HG03097 (cell line): ENCODE measurements around the gene GAREM1.
A peak's percentile ranks its signal among the peaks of the same experiment; 100 is the strongest.
"Not testable (repeated sequence)": the region's sequence is repeated elsewhere in the genome, so short reads cannot be mapped to it uniquely, and the experiment has no call there.

Experiments
- ATAC-seq: cut with Tn5 transposase; IDR thresholded peaks from one replicate; pipeline ENCODE4 v1.9.1; 2021; ENCODE audit not compliant: unreplicated experiment, low FRiP score

The GAREM1 gene

GRCh38 chr18:32470714-32471633 is at the start of gene GAREM1:
TSS of gene GAREM1 (minus strand) at chr18:32470882. CDS start at chr18:32470428, 454 bp downstream.
- ATAC-seq: peak; percentile 99

GRCh38 chr18:32511147-32511546 is 40.5 kb upstream of the GAREM1 start:
- no peak for ATAC-seq

GRCh38 chr18:32509111-32509510 is 38.4 kb upstream of the GAREM1 start:
- no peak for ATAC-seq

- ATAC-seq: no peak
Measured at GRCh38 chr18:32507093-32507492, 36.4 kb upstream of the GAREM1 start.

- ATAC-seq: no peak
Measured at GRCh38 chr18:32502014-32502413, 31.3 kb upstream of the GAREM1 start.

- not testable (repeated sequence) for ATAC-seq
Measured at GRCh38 chr18:32501242-32501641, 30.6 kb upstream of the GAREM1 start.

GRCh38 chr18:32483002-32483401 is 12.3 kb upstream of the GAREM1 start:
- ATAC-seq: no peak

GRCh38 chr18:32482117-32482516 is 11.4 kb upstream of the GAREM1 start:
- ATAC-seq: no peak

- ATAC-seq: no peak
Measured at GRCh38 chr18:32480581-32480980, 9.9 kb upstream of the GAREM1 start.

- no peak for ATAC-seq
Measured at GRCh38 chr18:32478807-32479206, 8.1 kb upstream of the GAREM1 start.

- no peak for ATAC-seq
Measured at GRCh38 chr18:32478317-32478716, 7.6 kb upstream of the GAREM1 start.

- no peak for ATAC-seq
Measured at GRCh38 chr18:32476106-32476505, 5.4 kb upstream of the GAREM1 start.

GRCh38 chr18:32475069-32475468 is 4.4 kb upstream of the GAREM1 start:
- ATAC-seq: not testable (repeated sequence)

GRCh38 chr18:32473325-32473724 is 2.6 kb upstream of the GAREM1 start:
- no peak for ATAC-seq

- no peak for ATAC-seq
Measured at GRCh38 chr18:32472841-32473240, 2.2 kb upstream of the GAREM1 start.

- no peak for ATAC-seq
Measured at GRCh38 chr18:32470460-32470713, 295 bp downstream of the GAREM1 start.

- no peak for ATAC-seq
Measured at GRCh38 chr18:32469691-32470459, 807 bp downstream of the GAREM1 start.

- ATAC-seq: no peak
Measured at GRCh38 chr18:32469190-32469651, 1.5 kb downstream of the GAREM1 start.

GRCh38 chr18:32468147-32468845 is 2.4 kb downstream of the GAREM1 start:
- no peak for ATAC-seq

- no peak for ATAC-seq
Measured at GRCh38 chr18:32461709-32462272, 8.9 kb downstream of the GAREM1 start.
